ENCODE measurements around the gene SFTPB. TPM values are rescaled to one million over a fixed set of nuclear protein-coding genes. Genes with fewer than 3 reads are reported as not detected.

SFTPB gene
- total RNA-seq, result not detected in 2 replicates

DNA sequence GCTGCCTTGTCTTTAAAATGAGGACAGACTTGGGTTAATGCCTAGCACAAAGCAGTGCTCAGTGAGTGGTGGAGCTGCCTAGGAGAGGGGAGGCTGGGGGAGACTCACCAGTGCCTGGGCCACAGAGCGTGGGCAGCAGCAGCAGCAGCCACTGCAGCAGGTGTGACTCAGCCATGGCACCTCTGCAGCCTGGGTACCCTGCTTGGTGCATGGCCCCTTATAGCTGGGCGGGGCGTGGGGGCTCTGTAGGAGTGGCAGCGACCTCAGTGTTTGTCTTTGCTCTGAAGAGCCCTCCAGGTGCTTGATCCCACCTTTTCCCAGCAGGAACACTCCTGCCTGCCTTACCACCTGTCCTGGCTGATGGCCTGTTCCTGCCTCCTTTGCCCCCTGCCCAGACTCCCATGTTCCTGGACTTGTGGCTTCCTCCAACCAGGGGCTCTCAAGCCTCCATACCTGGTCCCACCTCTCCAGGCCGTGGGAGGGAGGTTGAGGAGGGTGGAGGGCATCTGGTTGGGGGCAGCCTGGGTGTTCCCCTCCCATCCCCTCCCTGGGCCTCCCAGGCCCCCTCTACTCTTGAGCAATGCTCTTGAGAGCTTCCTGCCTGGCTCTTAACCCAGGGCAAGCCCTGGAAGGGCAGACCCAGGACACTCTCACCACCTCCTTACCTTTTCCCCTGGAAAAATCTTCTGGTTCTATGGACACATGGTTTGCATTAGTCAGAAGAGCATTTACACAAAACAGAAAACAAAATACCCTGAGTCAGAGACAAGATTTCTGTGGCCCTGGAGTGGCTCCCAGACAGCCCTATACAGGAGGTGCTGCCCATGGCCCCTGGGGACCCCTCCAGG lies at the start of gene SFTPB:
TSS of gene SFTPB (minus strand) at position 191 of the 848 bp plus-strand sequence. CDS start at position 175, 16 bp downstream.

DNA sequence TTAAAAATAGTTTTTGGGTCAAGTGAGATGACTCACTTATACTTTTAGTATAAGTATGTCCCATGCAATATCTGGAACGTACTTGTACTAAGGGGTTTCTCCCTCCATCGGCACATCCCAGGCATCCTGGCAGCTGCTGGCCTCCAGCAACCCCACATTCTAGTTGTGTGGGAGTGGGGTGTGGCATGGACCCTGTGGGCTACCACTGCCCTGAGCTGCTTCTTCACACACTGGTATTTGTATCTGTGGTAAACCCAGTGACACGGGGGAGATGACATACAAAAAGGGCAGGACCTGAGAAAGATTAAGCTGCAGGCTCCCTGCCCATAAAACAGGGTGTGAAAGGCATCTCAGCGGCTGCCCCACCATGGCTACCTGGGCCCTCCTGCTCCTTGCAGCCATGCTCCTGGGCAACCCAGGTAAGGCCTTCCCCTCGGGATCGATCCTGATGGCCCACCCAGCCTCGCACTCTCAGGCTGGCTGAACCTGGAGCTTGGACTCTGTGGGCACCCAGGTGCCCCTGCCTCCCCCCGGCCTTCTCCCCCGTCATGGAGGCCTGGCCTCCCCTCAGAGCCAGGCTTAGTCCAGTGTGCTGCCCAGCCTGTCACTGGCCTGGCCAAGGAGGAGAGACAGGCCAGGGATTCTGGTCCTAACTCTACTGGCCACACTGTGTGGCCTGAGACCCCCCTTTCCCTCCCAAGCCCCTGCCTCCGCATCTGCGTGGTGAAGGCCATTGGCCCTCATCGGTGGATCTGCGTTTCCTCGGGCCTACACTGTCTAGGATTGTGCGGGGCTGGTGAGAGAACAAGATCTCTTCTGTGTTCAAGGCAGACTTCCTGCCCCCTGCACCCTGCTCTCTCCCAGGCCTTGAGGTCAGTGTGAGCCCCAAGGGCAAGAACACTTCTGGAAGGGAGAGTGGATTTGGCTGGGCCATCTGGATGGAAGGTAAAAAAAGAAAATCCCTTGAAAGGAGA lies 26.3 kb upstream of the SFTPB start, which contains the start of gene GNLY:
TSS of gene GNLY (plus strand) at position 307 of the 974 bp plus-strand sequence. CDS start at position 368, 61 bp downstream.

DNA sequence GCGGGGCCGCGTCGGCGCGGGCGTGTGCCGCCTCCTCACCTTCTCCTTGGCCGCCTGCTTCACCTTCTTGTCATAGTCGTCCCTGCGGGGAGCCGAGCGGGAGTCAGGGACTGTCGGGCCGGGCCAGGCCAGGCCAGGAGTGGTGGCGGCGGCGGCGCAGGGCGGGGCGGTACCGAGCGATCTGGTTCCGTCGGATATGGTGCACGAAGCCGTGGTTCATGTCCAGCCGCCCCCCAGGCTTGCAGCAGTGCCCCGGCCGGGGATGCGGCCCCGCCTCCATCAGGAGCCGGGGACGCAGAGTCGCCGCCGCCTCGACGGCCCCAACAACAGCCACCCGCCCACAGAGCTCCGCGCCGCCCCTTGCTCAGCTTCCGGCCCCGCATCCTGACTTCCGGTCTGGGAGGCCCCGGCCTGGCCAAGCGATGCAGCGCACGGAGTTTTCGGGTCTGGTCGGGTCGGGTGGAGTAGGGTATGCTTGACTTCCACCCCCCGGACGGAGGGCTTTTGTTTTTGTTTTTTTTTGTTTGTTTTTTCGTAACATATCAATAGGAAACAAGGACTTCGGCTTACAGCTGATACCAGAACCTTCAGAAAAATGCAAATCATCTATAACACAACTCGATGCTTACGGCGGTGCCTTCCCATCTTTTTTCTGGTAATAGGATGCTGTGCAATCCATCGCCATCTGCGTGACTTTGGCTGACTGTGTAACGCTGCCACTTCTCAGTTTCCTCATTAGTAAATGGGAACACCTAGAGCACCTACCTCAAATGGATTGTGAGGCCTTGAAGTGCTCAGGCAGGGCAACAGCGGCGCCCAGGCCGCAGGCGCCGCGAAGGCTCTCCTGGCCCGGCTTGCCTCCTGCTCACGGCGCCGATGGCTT lies 56.1 kb downstream of the SFTPB start, which contains the start of gene C2orf68:
TSS of gene C2orf68 (minus strand) at position 362 of the 883 bp plus-strand sequence. CDS start at position 280, 82 bp downstream.

Other genes with a start within 250 kb of the SFTPB start
- 0.16 and 0.19 TPM in 2 replicates for gene SH2D6, start 249.5 kb downstream of the SFTPB start, total RNA-seq
- gene MAT2A, start 129.0 kb downstream of the SFTPB start, total RNA-seq, result 37.7 and 139 TPM in 2 replicates
- 21.2 and 57.1 TPM in 2 replicates for gene GGCX, start 106.7 kb downstream of the SFTPB start, total RNA-seq
- gene VAMP8, start 90.6 kb downstream of the SFTPB start, total RNA-seq, result 6.2 and 10.1 TPM in 2 replicates
- 85.5 and 129 TPM in 2 replicates for gene VAMP5, start 83.8 kb downstream of the SFTPB start, total RNA-seq
- 174 and 204 TPM in 2 replicates for gene RNF181, start 72.5 kb downstream of the SFTPB start, total RNA-seq
- gene TMEM150A, start 65.5 kb downstream of the SFTPB start, total RNA-seq, result 2.4 and 9.8 TPM in 2 replicates
- 14.2 and 17.4 TPM in 2 replicates for gene C2orf68, start 56.1 kb downstream of the SFTPB start, total RNA-seq
- 32.4 and 38.7 TPM in 2 replicates for gene USP39, start 52.0 kb downstream of the SFTPB start, total RNA-seq
- gene GNLY, start 26.2 kb upstream of the SFTPB start, total RNA-seq, result not detected in 2 replicates
- gene ATOH8, start 85.8 kb upstream of the SFTPB start, total RNA-seq, result 25.1 and 31.7 TPM in 2 replicates
- 4.4 and 9.2 TPM in 2 replicates for gene ST3GAL5, start 220.8 kb upstream of the SFTPB start, total RNA-seq